ENCODE measurements around the gene VWA5B1. TPM values are rescaled to one million over a fixed set of nuclear protein-coding genes. Genes with fewer than 3 reads are reported as not detected.

VWA5B1 gene
- total and polyA plus RNA-seq, 2 of the 4 experiments (the other 2 are of a cell fraction) = not detected

DNA sequence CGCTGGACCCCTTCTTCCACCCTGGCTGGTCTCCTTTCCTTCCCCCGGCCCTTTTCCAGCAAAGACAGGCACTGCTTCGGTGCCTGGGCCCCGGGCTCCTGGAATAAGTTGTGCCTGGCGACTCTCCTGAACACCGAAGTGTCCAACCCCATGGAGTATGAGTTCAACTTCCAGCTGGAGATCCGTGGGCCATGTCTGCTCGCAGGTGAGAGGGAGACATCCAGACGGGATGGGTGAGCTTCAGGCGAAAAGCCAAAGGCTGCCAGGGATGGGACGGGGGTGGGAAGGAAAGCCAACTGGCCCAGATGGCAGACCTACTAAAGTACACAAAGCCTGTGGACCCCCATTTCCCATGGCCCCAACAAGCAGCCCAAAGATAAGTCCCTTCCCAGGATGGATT is 26.8 kb downstream of the VWA5B1 start:
- WGBS, 2 experiments (ENCODE audit: extremely low coverage in 2 of 2, insufficient read length in 1 of 2) = 91% methylated on average over 4 of the region's 11 CpGs; no CpG with 5 or more reads in 1 of the 2 experiments
- Histone ChIP-seq H2AFZ (replicated peaks; ENCODE audit: low read length, poor library complexity) (no peak overlapping the region), H3K4me1 (ENCODE audit: control insufficient read depth, insufficient read depth, low read length) (peaks cover 4% of the 10 kb centered on the region; the same call in 1 of the 2 replicates), H2BK5ac (ENCODE audit: low read depth, low read length, poor library complexity, severe bottlenecking) (no peak overlapping the region), H2BK15ac (ENCODE audit: low read depth, low read length) (no peak overlapping the region), H2AK5ac (ENCODE audit: low read depth, low read length) (no peak overlapping the region), H4K91ac (ENCODE audit: insufficient read depth, low read depth, low read length) (no peak overlapping the region), H3K4me2 (ENCODE audit: low read depth, low read length) (no peak overlapping the region), H3K4me3 (ENCODE audit: insufficient read depth, low read depth, low read length) (no peak overlapping the region), H2BK20ac (ENCODE audit: low read depth, low read length) (no peak overlapping the region), H3K27me3 (ENCODE audit: control insufficient read depth, insufficient read depth, low read length) (peaks cover 13% of the 10 kb centered on the region), H3K56ac (ENCODE audit: extremely low read depth, insufficient read depth, low read length) (no peak overlapping the region), H3K4ac (ENCODE audit: low read depth, low read length) (no peak overlapping the region), H3K9ac (ENCODE audit: low read depth, low read length) (no peak overlapping the region), H3K9me3 (ENCODE audit: control insufficient read depth, insufficient read depth, low read length) (no peaks in the 10 kb centered on the region), H2BK120ac (ENCODE audit: low read depth, low read length) (no peak overlapping the region), H2AK9ac (replicated peaks; ENCODE audit: low read depth, low read length, poor library complexity) (no peak overlapping the region), H4K20me1 (ENCODE audit: insufficient read depth, low read length) (no peaks in the 10 kb centered on the region), H3K79me1 (ENCODE audit: low read depth in 1 of 2, low read length in 2 of 2) (no peaks in the 10 kb centered on the region), H3K18ac (ENCODE audit: low read depth, low read length) (no peak overlapping the region), H4K5ac (ENCODE audit: low read depth, low read length) (no peak overlapping the region), H3K27ac (ENCODE audit: insufficient read depth, low read length) (no peak overlapping the region), H3K23ac (ENCODE audit: low read depth, low read length) (no peak overlapping the region), H4K8ac (ENCODE audit: low read depth in 2 of 2, low read length in 2 of 2) (no peak overlapping the region), H3K14ac (replicated peaks; ENCODE audit: low read depth, low read length) (no peak overlapping the region), H3K36me3 (ENCODE audit: control insufficient read depth, insufficient read depth, low read length) (no peaks in the 10 kb centered on the region), H3K9me1 (ENCODE audit: insufficient read depth, low read length) (no peaks in the 10 kb centered on the region; the same call in 1 of the 2 replicates)
- dilution Hi-C loops (cut with HindIII; ENCODE audit: low sequenced_read_pairs, unreplicated experiment) = no loop called here
- in situ Hi-C loops (cut with MboI; ENCODE audit: low sequenced_read_pairs) = no loop called here
- TF ChIP-seq MAFK (IDR thresholded peaks at IDR 0.05; ENCODE audit: low read depth, low read length) (no peak), CEBPB (IDR thresholded peaks at IDR 0.05; ENCODE audit: low read depth, low read length) (no peak), SMC3 (IDR thresholded peaks at IDR 0.05; ENCODE audit: low read depth, low read length) (no peak), MXI1 (IDR thresholded peaks at IDR 0.05; ENCODE audit: borderline replicate concordance, low read depth, low read length) (no peak), FOS (IDR thresholded peaks at IDR 0.05; ENCODE audit: low read depth, low read length) (no peak), CHD1 (IDR thresholded peaks at IDR 0.05; ENCODE audit: low read depth, low read length) (no peak)
- no peak for DNase-seq
- ChIA-PET POLR2A (ENCODE audit: unreplicated experiment) (interaction anchor here (0.6 kb wide), 1 partner anchor 1443 kb away, joined by 3 read pairs; no protein-coding TSS in a partner anchor), CTCF (no interaction called here)
- no peak for ATAC-seq (ENCODE audit: low read depth)
- BruUV-seq (replicated peaks) = no TSS peak
- intact Hi-C loops (cut with micrococcal nuclease) = no loop called here

All from IMR-90 (cell line).